Measurements from ENCODE around the gene TSEN34.

DNA sequence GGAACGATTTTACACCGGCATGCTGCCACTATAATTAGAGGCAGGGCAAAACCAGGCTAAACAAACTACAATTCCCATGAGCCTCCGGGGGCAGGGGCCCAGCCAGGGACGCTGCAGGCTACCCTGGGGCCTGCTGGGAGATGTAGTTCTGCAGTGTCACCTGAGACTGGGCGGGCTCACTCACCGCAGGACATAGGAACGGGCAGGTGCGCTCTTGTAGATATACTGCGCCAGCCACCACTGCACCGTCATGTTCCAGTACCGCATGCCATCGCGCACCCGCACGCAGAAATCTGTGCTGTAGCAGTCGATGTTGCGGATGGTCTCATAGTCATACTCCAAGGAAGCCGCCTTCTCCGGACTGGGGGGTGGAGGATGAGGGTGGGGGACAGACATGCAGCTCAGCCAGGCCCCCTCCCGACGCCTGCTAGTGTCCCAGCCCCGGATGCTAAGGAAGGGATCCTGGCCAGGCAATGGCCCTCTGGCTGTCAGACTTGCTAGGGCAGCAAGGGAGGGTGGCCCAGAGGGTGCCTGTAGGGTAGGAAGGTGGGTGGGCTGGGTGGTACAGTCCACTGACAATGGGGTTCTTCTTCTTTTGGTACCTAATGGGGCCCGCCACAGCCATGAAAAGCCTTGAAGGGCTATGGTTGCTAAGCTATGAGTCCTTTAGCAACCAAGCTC is 12.4 kb upstream of the TSEN34 start:
- TF ChIP-seq, protein P1, sequence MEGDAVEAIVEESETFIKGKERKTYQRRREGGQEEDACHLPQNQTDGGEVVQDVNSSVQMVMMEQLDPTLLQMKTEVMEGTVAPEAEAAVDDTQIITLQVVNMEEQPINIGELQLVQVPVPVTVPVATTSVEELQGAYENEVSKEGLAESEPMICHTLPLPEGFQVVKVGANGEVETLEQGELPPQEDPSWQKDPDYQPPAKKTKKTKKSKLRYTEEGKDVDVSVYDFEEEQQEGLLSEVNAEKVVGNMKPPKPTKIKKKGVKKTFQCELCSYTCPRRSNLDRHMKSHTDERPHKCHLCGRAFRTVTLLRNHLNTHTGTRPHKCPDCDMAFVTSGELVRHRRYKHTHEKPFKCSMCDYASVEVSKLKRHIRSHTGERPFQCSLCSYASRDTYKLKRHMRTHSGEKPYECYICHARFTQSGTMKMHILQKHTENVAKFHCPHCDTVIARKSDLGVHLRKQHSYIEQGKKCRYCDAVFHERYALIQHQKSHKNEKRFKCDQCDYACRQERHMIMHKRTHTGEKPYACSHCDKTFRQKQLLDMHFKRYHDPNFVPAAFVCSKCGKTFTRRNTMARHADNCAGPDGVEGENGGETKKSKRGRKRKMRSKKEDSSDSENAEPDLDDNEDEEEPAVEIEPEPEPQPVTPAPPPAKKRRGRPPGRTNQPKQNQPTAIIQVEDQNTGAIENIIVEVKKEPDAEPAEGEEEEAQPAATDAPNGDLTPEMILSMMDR (IDR thresholded peaks at IDR 0.05; ENCODE audit: low read depth, low read length), result no peak
- TF ChIP-seq EZH2phosphoT487 (IDR thresholded peaks at IDR 0.05; ENCODE audit: low read depth), result no peak

Data from OCI-LY3 (cell line).